GM10266 (cell line): ENCODE data around the gene CLSTN2.

Experiments
- DNase-seq: peaks from one replicate; pipeline ENCODE4 v3.0.0; 2012; ENCODE audit errors: extremely low spot score
- TF ChIP-seq, protein P1 (sequence below): IDR thresholded peaks from 2 replicates; pipeline ENCODE4 v1.5.1; 2012; ENCODE audit warnings: mild to moderate bottlenecking, low read depth; ENCODE audit not compliant: control insufficient read depth, insufficient read depth; ENCODE audit errors: missing control alignments

Gene CLSTN2

DNA sequence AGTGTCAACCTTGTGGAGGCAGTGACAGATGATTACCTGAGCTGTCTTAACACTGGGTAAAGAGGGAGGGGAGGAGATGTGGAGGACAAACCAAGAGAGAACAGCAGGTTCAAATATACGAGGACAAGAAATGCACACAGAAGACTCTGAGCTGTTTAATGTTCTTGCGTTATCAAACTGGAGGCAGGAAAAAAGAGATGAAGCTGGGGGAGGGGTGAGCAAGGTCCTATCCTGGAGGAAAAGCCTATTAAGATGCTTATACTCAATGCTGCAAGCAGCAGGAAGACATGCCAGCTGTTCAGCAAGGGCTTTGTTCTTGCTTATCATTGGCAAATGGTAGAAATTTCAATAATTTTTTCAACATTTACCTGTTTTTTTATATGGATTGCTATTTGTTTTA, 397.1 kb downstream of the CLSTN2 start:
- no peak for DNase-seq
- TF ChIP-seq, protein P1, sequence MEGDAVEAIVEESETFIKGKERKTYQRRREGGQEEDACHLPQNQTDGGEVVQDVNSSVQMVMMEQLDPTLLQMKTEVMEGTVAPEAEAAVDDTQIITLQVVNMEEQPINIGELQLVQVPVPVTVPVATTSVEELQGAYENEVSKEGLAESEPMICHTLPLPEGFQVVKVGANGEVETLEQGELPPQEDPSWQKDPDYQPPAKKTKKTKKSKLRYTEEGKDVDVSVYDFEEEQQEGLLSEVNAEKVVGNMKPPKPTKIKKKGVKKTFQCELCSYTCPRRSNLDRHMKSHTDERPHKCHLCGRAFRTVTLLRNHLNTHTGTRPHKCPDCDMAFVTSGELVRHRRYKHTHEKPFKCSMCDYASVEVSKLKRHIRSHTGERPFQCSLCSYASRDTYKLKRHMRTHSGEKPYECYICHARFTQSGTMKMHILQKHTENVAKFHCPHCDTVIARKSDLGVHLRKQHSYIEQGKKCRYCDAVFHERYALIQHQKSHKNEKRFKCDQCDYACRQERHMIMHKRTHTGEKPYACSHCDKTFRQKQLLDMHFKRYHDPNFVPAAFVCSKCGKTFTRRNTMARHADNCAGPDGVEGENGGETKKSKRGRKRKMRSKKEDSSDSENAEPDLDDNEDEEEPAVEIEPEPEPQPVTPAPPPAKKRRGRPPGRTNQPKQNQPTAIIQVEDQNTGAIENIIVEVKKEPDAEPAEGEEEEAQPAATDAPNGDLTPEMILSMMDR: no peak

DNA sequence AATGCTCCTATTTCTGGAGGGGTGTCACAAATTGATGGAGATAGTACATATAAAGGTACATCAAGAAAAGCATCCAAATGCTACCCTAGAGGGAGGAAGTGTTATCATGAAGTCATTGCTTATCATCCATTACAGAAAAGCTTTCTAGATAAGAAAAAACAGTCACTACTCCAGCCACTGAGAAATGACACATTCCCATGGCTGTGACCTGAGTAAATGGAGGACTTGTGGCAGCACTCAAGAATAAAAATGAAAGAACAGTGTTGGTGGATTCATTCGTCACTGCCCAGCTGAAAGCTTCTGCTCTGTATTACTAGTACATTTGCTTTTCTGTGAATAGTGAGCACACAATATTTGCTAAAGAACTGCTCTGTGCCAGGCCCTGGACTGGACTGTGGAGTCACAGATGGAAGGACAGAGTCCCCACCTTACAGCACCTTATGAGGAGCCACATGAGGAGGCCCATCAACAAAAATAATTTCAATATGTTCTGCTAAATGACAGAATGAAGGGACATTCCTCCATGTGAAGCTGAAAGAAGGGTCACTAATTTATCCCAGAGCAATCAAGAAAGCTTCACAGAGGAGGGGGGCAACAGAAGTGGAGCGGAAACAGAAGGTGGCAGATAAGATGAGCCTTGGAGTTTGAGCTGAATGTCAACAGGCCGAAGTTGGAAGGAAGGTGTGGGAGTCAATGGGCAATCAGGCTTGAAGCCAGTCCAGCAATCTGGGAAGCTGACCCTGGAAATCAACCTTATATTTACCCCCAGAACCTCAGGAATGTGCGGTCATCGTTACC, 399.3 kb downstream of the CLSTN2 start:
- DNase-seq: no peak
- TF ChIP-seq, protein P1: no peak

DNA sequence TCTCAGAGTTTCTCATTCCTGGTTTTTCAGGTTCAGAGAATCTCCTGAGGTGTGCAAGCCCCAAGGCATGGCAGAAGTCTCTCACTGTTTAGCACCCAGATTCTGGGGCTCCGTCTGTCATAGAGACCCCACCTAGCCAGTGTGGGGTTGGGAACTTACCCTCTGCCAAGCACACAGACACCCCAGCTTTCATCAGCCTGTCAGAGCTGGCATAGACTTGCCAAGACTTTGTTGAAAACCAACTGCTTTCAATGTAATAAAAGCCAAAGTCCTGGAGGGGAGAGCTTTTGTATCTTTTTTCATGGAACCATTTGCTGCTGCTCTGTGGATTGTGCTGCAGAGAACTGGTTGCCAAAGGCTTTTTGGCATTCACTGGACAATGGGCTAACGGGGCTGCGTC, 401.5 kb downstream of the CLSTN2 start:
- TF ChIP-seq, protein P1: no peak
- DNase-seq: no peak

DNA sequence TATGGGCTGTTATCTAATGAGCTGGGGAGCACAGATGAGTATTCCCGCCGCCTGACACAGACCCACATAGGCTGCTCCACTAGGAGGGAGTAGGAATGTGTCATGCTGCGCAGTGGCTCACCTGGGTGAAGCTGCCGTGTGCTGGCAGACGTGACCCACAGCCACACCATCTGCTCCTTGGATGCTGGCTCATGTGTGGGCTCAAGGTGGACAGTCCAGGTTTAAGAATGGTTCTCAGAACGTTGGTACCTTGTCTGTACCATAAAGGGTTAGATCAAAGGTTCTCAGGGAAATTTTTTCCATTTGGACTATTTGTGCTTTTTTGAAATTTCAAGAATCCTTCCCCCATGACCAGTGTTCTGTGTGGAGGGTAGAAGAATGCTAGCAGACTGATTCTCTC, 403.9 kb downstream of the CLSTN2 start:
- DNase-seq: no peak
- TF ChIP-seq, protein P1: no peak

DNA sequence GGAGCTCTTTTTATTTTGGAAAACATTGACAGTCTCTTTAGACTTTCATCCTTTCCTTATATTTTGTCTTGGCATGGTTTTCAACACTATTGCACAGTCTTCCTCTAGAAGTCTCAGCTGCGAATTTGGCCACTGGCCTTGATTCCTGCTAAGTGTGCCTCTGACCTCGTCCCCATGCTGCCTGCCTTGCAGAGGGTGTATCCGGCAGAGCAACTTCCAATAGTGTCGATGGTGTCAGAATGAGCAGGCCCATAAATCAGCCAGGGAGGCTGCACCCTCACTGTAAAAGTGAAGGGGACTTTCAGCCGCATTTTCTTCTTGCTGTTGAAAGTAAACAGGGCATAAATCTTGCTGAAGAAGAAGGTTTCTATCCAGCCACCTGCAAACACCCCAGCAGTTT, 406.2 kb downstream of the CLSTN2 start:
- TF ChIP-seq, protein P1: no peak
- no peak for DNase-seq

DNA sequence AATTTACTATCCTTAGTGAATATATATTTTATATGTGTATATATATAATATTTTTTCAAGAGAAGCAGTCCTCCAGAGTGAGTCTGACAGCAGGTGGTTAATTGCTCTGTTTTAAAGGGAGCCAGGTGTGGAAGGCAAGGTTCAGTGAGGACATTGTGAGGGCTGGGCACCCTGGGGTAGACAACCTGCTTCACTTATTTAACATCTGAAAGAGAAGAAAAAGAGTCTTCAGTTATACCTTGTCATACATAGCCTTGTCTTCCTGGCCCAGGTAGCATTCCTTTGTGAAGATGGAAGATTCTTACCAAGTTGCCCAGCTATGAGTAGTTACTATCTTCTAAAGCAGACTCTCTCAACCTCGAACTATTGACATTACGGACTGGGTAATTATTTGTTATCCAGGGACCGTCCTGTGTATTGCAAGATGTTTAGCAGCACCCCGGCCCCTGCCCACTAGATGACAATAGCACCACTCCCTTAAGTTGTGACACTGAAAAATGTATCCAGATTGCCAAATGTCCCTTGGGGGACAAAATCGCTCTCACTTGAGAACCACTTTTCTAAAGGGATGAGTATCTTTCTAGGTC, 406.9 kb downstream of the CLSTN2 start:
- DNase-seq: no peak

More for the DNA sequence above, 406.9 kb downstream of the CLSTN2 start:
- TF ChIP-seq, protein P1: no peak
